ENCODE data around the gene SKA1. TPM values are rescaled to one million over a fixed set of nuclear protein-coding genes. Genes with fewer than 3 reads are reported as not detected.
"Not testable (repeated sequence)": the region's sequence is repeated elsewhere in the genome, so short reads cannot be mapped to it uniquely, and the experiment has no call there.

SKA1 gene
- total and polyA plus RNA-seq, 2 experiments from 2014 or later, result 3.3 to 8.5 TPM

DNA sequence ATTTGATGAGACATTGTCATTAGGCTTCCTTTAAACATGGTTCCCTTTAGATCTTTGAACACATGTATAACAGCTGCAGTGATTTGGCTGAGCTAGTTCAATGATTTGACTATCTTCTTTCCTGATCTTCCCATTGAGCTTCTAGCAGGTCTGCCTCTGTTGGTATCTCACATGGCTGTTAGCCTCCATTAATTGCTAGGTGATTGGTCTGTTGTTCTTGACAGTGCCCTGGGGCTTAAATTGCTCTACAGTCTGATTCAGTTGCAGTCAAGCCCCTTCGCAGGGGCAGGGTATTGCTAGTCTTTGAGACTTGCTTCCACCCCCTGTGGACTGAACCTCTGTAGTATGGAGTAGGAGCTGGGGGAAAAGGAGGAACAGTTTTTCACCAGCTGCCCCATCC lies 24.1 kb downstream of the SKA1 start:
- Histone ChIP-seq H3K9me3 (ENCODE audit: low read depth) (no peaks in the 10 kb centered on the region), H3K27me3 (no peaks in the 10 kb centered on the region), H3K4me1 (ENCODE audit: low read depth) (peaks cover 39% of the 10 kb centered on the region), H3K27ac (no peak overlapping the region), H3K4me3 (no peak overlapping the region), H3K36me3 (no peaks in the 10 kb centered on the region)
- no peak for DNase-seq (ENCODE audit: low read depth in 1 of 2, low spot score in 1 of 2)
- TF ChIP-seq, protein P1, sequence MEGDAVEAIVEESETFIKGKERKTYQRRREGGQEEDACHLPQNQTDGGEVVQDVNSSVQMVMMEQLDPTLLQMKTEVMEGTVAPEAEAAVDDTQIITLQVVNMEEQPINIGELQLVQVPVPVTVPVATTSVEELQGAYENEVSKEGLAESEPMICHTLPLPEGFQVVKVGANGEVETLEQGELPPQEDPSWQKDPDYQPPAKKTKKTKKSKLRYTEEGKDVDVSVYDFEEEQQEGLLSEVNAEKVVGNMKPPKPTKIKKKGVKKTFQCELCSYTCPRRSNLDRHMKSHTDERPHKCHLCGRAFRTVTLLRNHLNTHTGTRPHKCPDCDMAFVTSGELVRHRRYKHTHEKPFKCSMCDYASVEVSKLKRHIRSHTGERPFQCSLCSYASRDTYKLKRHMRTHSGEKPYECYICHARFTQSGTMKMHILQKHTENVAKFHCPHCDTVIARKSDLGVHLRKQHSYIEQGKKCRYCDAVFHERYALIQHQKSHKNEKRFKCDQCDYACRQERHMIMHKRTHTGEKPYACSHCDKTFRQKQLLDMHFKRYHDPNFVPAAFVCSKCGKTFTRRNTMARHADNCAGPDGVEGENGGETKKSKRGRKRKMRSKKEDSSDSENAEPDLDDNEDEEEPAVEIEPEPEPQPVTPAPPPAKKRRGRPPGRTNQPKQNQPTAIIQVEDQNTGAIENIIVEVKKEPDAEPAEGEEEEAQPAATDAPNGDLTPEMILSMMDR (IDR thresholded peaks at IDR 0.05; ENCODE audit: low read depth, low read length), result no peak

DNA sequence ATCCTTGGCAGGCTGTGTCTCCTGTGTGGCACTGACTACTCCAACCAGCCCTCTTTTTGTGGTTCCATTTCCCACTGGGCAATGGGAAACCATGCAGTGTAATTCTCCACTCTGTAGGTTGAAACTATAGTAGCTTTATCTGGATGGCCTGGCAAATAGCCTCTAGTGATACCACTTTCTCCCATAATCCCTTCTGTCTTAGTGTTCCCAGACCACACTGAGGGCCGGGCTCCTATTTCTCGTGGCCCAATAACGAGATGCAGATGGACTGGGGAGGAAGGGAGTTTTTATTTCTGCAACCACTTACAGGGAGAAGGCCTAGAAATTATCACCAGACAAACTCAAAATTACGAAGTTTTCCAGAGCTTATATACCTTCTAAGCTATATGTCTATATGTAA lies 24.7 kb downstream of the SKA1 start:
- H3K9me3 ChIP-seq (ENCODE audit: low read depth), result no peaks in the 10 kb centered on the region

DNA sequence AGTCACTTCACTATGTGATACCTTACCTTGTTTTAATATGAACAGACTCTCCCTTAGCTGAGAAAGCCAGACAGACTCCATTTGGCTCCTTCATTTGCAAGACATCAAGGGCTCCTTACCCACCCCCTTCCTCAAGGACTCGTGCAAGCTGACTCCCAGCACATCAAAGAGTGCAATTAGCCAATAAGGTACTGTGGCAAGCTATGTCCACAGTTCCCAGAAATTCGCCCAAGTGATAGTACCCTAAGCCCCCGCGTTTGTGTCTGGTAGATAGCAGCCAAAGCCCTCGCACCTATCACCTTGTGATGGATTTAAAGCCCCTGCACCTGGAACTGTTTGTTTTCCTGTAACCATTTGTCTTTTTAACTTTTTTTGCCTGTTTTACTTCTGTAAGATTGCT lies 25.6 kb downstream of the SKA1 start:
- H3K9me3 ChIP-seq (ENCODE audit: low read depth); H3K27ac ChIP-seq; H3K4me3 ChIP-seq; H3K27me3 ChIP-seq; DNase-seq (ENCODE audit: low read depth in 1 of 2, low spot score in 1 of 2); H3K36me3 ChIP-seq: not testable (repeated sequence)
- H3K4me1 ChIP-seq (ENCODE audit: low read depth), result peaks cover 39% of the 10 kb centered on the region

More for the DNA sequence above, 24.7 kb downstream of the SKA1 start:
- no peak overlapping the region for H3K4me3 ChIP-seq
- no peak for DNase-seq (ENCODE audit: low read depth in 1 of 2, low spot score in 1 of 2)
- H3K27ac ChIP-seq, result no peak overlapping the region
- peaks cover 39% of the 10 kb centered on the region for H3K4me1 ChIP-seq (ENCODE audit: low read depth)
- TF ChIP-seq, protein P1 (IDR thresholded peaks at IDR 0.05; ENCODE audit: low read depth, low read length), result no peak
- no peaks in the 10 kb centered on the region for H3K36me3 ChIP-seq
- H3K27me3 ChIP-seq, result no peaks in the 10 kb centered on the region

DNA sequence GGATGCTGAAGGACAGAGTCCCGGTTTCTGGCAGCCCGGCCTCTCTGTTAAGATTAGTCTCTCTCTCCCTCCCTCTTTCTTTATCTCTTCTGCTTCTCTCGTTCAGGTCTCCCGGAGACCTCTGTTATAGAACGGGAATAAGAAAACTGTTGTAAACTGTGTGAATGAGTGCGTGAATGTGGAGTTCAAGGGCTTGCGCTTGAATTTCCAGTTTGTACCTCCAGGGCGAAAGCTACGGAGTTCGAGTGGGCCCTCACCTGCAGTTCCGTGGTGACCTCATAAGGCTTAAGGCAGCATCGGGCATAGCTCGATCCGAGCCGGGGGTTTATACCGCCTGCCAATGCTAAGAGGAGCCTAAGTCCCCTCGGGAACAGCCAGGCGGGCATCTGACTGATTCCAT lies 26.4 kb downstream of the SKA1 start:
- TF ChIP-seq, protein P1 (IDR thresholded peaks at IDR 0.05; ENCODE audit: low read depth, low read length), result no peak
- DNase-seq (ENCODE audit: low read depth in 1 of 2, low spot score in 1 of 2), result no peak
- Histone ChIP-seq H3K36me3 (no peaks in the 10 kb centered on the region), H3K4me1 (ENCODE audit: low read depth) (peaks cover 37% of the 10 kb centered on the region), H3K27me3 (no peaks in the 10 kb centered on the region), H3K4me3 (no peak overlapping the region), H3K27ac (no peak overlapping the region), H3K9me3 (ENCODE audit: low read depth) (no peaks in the 10 kb centered on the region)

DNA sequence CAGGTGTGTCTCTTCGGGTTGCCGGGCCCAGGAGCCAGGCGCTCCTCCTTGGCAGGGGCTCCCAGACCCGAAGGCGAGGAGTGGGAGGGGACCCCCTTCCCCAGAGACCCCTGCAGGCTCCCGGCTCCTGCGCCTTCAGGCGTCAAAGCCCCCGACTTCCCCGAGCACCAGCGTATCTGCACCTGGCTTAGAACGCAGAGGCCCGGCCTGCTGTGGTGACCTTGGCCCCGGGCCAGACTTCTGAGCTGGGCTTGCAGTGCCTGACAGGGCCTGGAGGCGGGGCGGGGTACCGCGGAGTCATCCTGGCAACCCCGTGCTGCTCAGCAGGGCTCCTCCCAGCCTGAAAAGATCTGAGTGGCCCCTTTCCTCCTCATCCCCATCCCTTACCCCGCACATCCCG lies 27.0 kb downstream of the SKA1 start:
- Histone ChIP-seq H3K4me3 (no peak overlapping the region), H3K27ac (no peak overlapping the region)
- DNase-seq (ENCODE audit: low read depth in 1 of 2, low spot score in 1 of 2), result peak; percentile 74 to 82

DNA sequence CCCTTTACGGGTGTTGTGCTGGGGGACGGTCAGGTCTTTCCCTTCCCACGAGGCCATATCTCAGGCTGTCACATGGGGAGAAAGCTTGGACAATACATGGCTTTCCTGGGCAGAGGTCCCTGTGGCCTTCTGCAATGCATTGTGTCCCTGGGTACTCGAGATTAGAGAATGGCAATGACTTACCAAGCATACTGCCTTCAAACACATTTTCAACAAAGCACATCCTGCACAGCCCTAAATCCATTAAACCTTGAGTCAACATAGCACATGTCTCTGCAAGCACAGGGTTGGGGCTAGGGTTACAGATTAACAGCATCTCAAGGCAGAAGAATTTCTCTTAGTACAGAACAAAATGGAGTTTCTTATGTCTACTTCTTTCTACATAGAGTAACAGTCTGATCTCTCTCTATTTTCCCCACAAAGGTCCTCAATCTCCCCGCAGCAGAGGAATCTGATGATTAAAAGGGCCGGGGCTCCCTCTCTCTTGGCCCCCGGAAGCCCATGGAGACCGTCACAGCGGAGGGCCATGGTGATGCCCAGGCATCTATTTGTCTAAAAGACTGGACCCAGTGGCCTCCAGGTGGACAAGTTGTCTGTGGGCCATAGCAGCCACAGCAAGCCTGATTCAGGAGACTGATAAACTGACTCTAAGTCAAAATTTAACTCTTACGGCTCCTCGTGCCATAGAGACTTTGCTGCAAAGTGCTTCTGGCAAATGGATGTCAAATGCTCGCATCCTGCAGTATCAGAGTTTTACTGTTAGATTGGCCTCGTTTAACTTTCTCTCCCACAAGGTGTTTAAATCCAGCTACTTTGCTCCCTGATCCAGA lies 30.1 kb downstream of the SKA1 start:
- H3K36me3 ChIP-seq; H3K27ac ChIP-seq; H3K4me3 ChIP-seq; H3K27me3 ChIP-seq; H3K9me3 ChIP-seq (ENCODE audit: low read depth); DNase-seq (ENCODE audit: low read depth in 1 of 2, low spot score in 1 of 2): not testable (repeated sequence)
- H3K4me1 ChIP-seq (ENCODE audit: low read depth), result peaks cover 37% of the 10 kb centered on the region

More for the DNA sequence above, 27.0 kb downstream of the SKA1 start:
- no peaks in the 10 kb centered on the region for H3K36me3 ChIP-seq
- H3K27me3 ChIP-seq, result no peaks in the 10 kb centered on the region
- peaks cover 38% of the 10 kb centered on the region for H3K4me1 ChIP-seq (ENCODE audit: low read depth)
- TF ChIP-seq, protein P1 (IDR thresholded peaks at IDR 0.05; ENCODE audit: low read depth, low read length), result no peak
- H3K9me3 ChIP-seq (ENCODE audit: low read depth), result no peaks in the 10 kb centered on the region

All from cardiac muscle cell (in vitro differentiated cells and primary cell).